NCI-H524 treated with DMSO at 0.1 percent for 48 hours (cell line): ENCODE data around the gene FBXL2.
"Not testable (repeated sequence)": the region's sequence is repeated elsewhere in the genome, so short reads cannot be mapped to it uniquely, and the experiment has no call there.

Experiments
- DNase-seq: peaks from one replicate; lab custom pipeline; 2025; lab: John Stamatoyannopoulos, UW

The FBXL2 gene

DNA sequence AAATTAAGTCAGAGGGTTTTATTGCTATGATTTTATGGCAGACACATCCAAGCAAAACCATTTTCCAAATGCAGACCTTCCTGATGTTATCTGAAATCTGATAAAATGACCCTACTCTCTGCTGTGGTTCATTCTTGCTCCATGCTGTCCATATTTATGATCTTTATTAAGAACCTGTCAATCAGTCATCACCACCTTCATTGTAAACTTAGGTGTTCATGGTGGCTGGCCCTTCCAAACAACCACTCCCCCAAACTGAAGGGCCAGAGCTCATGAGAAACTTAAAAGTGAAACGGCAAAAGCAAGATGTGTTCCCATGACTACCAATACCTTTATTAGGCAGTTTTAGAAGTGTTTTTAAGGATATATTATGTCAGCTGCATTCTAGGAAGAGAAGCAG is 109.4 kb downstream of the FBXL2 start:
- DNase-seq = no peak

DNA sequence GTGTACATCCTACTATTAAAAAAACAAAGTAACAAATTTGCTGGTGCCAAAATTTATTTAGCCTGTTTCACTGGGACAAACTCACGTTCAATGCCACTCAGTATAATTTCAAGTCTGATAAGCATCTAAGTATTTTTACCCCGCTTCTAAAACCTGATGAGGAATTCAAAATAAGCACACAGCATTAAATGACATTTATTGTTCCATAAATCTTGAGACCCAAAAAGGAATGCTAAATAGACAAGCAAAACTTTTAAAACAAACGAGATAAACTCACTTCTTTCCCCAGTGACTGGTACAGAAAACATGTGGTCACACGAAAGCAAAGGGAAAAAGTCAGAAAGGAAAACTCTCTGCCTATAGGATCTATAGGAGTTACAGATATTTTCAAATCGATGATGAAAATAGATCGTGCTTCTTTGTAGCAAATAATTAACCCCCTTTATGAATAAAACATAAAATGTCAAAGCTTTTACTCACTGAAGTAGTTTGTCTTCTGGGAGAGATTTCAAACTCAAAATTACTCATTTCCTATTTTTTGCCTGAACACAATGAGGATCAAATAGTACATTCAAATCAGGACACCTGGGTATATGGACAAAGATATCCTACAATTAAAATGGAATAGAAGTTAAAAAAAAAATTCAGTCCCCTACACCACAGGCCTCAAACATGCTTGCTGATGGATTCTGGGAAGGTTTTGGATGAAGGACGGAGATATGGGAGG is 111.3 kb downstream of the FBXL2 start:
- DNase-seq = no peak

DNA sequence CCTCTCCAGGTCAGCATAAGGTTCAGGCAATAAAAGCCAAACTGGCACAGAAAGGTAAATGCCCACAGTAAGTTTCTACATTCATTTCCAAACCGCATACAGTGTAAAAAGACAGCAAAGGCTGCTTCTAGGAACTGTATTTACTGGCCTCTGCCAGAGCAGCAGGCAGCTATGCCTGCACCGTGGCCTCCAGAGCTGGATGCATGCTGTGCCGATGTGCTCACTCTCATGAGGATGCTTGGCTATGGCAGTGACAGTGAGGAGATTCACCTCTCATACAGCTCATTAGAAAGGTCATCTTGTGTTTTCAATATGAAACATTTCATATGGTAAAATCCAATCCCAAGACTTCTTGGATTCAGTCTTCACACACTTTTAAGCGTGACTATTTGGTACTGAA is 112.7 kb downstream of the FBXL2 start:
- no peak for DNase-seq

DNA sequence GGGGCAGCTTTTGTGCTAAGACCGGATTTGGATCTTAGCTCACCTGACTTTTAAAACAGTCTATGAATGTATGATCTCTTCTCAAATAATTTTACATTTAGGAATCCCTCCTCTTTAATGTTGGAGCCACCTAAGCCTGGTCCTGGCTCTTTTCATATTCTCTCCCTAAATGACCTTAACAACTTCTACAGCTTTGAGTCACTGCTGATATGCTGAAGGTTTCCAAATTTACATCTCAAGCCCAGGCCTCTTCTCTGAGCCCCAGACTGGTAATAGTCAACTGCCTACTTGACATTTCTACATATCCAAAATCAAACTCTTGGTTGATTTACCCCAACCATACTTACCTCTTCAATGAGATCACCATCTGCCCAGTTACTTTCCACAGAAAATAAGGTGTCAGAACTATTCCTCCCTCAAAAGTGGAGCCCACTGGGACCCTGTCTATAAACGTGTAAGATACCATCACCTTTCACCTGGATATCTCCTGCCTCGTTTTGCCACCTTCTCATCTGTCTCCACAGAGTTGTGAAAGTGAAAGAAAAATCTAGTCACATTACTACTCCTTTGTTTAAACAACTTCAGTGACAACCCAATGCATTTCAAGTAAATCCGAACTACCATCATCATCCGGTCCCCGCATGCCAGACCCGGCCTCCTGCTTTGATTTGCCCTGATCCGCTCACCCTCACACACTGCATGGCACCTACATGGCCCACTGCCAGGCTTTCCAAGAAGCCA is 114.2 kb downstream of the FBXL2 start:
- no peak for DNase-seq

DNA sequence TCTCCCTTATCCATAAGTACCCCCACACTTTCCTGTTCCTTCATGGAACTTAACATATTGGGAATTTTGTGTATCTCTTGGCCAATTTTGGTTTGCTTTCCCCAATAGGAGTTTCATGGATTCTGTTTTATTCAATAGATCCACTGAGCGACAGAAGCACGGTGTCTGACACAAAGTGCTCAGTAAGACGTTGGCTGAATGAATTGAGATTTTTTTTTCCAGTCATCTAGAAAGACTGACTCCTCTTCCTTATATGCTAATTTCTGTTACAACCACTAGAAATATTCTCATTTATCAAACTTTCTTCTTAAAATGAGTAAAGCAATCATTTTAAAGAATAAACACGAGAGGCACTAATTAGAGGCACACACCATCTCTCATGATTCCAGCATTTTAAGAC is 114.9 kb downstream of the FBXL2 start:
- no peak for DNase-seq

DNA sequence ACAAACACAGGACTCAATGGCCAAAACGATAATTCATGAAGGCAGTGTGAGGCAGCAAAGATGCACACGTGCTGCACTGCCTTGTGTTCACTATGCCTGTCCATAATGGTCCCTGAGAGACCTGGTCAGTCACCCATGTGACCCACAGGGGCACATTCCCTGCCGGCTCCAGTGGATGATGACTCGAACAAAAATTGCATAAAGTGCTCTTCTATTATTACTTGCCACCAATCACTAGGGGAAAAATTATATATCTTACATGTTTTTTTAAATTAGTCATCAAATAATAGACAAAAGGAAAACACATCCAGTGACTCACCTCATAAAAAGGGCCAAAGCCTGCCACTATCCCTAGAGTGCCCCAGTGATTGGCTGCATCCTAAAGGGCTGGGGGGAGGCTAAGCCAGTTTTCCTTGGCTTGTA is 115.5 kb downstream of the FBXL2 start:
- no peak for DNase-seq

DNA sequence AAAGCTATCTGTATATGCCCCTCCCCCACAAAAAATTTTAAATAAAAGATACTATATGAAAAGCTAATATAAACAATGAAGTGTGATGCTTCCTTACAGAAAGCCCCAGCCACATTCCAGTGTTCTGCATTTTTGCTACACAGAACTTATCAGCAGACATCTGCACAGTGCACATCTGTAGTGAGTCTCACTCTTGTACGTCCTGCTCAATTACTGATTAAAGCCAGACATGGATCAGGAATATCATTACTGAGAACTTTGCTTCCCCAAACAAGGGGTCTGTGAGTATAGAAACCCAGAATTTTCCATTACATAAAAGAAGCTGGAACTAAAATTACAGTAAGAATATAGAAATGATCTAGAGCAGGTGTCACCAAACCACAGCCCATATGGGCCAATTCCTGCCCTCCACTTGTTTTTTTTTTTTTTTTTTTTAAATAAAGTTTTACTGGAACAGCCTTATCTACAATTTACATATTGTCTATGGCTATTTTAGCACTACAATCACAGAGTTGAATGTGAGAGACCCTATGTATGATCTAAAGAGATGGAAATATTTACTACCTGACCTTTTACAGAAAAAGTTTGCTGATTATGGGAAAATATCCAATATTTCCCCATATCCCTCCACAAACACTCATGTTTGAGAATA is 117.3 kb downstream of the FBXL2 start:
- no peak for DNase-seq

DNA sequence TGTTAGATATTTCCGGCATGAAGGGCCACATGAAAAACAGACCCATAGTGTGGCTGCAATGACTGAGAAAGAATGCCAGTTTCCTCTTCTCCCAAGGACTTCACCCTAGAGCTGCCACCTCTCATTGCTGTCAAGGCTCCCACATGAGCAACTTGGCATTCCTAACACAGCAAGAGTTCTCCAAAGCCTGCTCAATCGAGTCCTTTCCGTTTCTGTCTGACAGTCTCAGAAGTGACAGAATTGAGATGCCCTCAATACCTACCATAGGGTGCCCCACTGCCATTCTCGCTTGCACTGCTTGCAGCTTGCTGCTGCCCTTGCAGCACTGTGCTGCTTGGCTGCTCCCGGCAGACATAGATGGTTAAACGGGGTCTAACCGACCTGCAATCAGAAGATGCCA is 118.7 kb downstream of the FBXL2 start:
- no peak for DNase-seq

DNA sequence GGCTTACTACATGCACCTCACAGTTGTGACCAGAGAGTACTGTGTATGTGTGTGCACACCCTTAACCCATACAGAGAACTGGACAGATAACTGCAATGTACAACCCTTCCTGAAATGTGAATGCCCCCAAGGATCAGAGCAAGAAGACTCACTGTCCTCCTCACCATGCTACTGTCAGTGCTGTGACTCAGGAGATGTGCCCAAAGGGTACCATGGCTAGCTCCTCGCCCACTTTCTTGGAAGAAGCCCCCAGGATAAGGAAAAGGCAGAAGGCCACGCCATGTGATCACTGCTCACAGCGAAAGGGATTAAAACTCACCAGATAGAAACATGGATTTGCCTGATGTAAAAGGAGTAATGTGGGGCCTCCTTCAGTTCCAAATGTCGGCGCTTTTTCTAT is 121.2 kb downstream of the FBXL2 start:
- no peak for DNase-seq

DNA sequence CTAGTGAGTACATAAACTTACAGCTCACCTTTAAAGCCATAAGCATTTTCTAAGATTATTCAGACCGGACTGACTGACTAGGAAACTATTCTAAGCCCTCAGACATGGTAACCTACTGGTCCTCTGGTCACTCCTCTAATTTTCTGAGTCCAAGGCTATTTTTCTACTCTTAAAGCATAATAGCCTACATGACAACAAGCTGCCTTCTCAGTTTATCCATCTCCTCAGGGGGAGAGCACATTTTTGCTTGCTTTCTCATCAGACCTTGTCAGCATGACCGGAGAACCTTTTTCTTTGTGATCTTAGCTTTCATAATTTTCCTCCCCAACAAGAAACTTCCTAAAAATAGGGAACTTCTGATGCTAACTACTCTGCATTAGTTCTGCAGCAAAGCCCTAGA is 124.5 kb downstream of the FBXL2 start:
- DNase-seq = no peak

DNA sequence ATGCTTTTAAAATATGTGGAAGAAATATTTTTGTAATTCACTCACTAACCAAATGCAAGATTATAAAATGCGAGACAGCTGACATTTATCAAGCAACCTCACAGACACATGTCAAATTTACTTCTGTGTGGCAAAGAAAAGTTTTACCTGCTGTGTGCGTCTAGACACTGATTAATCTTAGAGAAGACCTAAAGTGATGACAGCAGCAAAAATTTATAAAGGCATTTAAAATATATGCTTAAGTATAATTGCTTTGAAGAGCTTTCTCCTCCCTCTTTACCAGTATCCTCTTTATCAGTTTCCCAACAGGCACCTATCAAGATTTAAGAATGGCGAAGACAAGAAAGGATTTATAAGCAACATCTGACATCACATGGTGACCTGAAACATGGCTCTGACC is 125.7 kb downstream of the FBXL2 start:
- no peak for DNase-seq

DNA sequence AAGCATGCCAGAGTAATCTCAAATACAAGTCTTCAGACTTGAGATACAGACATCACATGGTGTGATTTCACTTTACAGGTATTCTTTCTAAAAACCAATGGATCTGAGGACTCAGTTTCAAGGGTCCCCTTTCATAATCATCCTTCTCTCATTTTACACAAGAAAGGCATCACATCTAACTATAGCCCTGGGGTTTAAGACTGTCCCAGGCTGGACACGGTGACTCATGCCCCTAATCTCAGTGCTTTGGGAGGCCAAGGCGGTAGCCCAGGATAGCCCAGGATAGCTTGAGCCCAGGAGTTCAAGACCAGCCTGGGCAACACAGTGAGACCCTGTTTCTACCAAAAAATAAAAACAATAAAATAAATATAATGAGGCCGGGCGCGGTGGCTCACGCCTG is 126.5 kb downstream of the FBXL2 start:
- no peak for DNase-seq

DNA sequence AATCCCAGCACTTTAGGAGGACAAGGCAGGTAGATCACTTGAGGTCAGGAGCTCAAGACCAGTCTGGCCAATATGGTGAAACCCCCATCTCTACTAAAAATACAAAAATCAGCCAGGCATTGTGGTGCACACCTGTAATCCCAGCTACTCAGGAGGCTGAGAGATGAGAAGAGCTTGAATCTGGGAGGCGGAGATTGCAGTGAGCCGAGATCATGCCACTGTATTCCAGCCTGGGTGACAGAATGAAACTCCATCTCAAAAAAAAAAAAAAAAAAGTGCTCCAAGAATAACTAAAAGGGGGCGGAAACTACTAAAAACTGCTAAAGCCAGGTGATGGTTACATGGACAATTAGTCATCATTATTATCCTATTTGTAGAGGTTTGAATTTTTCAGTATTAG is 133.6 kb downstream of the FBXL2 start:
- not testable (repeated sequence) for DNase-seq

DNA sequence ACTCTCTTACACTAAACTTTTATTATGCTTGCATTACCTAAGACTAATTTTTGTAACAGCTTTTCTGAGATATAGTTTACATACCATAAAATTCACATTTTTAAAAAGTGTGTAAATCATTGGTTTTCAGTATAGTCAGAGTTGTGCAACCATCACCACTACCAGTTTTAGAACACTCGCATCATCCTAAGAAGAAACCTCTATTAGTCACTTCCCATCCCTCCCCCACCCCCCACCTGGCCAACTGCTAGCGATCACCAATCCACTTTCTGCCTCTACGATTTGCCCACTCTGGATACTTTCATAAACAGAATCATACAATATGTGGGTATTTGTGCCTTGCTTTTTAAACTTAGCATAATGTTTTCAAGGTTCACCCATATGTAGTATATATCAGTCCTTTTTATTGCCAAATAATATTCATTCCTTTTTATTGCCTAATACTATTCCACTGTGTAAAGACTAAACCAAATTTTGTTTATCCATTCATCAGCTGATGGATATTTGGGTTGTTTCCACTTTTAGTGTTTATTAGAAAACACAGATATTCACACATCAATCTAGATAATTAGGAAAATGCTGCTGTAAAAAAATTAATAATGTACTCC is 139.9 kb downstream of the FBXL2 start:
- DNase-seq = no peak

DNA sequence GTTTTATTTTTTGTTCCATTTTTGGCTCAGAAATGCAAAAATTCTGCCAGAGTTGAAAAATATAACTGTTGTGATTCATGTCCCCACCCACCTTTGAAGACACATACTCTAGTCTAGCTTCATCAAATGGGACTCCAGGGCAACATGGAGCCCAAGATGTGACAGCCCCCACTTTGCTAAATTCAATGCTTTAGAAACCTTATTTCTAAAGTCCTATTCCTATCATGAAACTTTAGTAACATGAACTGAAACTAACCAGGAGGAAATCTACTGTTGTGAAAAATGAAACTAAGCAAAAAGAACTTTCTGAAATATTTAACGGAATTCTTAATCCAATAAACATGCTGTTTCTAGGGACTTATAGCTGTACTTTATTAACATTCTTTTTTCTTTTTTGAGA is 142.7 kb downstream of the FBXL2 start:
- no peak for DNase-seq

DNA sequence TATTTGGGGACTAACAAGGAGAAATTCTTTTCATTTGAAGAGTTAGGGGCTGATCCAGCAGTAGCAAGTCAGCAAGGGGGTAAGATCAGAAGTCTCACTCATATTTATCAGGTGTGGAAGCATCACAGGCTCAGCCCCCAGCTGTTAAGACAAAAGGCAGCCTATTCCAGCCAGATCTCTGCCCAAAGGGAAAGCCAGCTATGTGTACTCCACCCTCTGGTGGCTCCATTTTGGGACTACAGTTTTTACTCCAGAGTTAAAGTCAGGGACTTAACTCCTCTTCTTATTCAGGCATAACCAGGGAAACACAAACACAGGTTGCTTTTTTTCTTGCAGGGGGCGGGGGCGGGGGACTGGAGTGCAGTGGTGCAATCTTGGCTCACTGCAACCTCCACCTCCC is 143.7 kb downstream of the FBXL2 start:
- no peak for DNase-seq

DNA sequence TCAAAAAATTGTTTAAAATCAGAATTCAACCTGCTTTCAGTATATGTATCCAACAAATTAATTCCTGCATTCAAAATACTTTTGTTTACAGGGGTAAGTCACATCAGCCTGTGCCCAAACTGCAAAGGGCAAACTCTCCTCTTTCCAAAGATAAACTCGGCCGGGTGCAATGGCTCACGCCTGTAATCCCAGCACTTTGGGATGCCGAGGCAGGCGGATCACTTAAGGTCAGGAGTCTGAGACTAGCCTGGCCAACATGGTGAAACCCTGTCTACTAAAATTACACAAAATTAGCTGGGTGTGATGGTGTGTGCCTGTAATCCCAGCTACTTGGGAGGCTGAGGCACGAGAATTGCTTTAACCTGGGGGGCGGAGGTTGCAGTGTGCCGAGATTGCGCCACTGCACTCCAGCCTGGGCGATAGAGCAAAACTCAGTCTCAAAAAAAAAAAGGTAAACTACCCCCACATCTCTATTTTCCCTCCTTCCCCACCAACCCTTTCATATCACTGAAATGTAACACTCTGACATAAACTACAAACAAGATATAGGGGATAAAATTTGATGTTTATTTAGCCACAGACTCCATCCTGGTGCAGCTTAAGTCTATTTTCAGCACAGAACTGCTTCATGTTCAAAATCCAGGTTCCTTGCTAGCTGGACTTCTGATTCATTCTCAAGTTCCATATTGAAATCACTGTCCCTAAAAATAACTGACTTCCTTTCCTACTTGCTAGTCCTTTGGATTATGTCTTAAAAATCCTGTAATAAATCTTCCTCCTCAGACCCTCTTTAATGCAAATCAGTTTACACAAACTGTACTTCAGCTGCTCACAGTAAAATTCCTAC is 147.6 kb downstream of the FBXL2 start:
- no peak for DNase-seq

DNA sequence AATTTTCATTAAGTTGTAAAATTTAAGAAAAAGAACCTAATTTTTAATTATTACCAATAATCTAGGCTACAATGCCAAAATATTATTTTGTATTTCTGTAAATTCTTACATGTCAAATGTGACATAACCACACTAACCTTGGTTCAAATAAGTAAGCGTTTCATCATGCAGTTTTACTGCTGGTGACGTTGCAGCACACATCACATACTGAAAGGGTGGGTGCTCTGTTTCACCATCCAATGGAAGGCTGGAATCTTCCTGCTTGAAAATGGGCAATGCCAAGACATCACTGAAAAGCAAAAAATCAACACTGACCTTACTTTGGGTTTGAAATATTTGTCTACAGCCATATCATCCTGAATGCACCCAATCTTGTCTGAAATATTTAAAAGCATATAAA is 148.2 kb downstream of the FBXL2 start:
- DNase-seq = no peak

DNA sequence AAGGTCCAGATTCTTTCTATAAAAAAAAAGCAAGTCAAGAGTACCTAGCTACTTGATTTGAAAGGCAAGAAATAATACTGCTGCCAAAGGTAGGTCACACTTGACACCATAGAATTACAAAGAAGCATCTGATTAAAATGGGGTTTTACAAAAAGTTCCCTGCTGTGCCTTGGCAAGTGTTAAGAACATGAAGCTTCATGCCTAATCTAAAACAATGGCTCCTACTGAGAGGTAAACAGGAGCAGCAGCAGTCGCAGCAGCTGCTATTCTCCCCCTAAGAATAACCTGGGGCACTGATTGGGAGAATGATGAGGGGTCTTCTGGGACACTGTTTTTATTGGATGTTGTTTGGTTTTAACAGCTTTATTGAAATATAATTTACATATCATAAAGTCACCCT is 148.8 kb downstream of the FBXL2 start:
- DNase-seq = no peak

DNA sequence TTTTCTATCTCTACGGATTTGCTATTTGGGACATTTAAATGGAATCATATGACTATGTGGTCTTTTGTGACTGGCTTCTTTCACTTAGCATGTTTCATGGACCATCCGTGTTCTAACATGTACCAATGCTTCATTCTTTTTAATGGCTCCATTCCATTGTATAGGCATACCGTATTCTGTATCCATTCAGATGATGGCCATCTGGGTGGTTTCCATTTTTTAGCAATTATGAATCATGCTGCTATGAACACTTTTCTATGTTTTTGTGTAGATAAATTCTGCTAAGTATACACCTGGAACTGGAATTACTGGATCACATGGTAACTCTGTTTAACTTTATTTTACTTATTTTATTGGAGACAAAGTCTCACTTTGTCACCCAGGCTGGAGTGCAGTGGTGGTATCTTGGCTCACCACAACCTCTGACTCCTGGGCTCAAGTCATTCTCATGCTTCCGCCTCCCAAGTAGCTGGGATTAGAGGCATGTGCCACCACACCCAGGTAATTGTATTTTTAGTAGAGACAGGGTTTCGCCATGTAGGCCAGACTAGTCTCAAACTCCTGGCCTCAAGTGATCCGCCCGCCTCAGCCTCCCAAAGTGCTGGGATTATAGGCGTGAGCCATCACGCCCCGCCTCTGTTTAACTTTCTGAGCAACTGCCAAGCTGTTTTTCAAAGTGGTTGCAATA is 149.5 kb downstream of the FBXL2 start:
- no peak for DNase-seq

DNA sequence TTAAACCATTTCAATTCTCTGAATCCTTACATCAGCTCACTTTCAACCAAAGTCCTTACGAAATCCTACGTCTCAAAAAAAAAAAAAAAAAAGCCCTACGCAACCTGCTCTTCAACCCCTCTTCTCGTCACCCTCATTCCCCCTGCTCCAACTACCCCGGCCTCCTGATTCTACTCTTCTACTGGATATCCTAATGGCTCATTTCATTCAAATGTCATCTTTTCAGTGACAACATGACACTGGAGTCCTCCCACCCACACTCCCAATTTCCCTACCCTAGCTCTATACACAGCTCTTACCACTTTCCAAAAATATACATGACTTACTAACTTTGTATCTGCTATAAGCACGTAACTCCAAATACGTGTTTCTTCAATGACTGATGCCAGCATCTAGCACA is 151.5 kb downstream of the FBXL2 start:
- DNase-seq = no peak
